ENCODE results near the gene KIAA0930.
"Not testable (repeated sequence)": the region's sequence is repeated elsewhere in the genome, so short reads cannot be mapped to it uniquely, and the experiment has no call there.

KIAA0930 gene

GRCh38 chr22:45197606-45198462, 42.9 kb downstream of the KIAA0930 start:
- Mint-ChIP-seq H3K4me1 (no peaks in the 10 kb centered on the region), H3K27ac (ENCODE audit: low read depth) (no peak overlapping the region), H3K9me3 (no peaks in the 10 kb centered on the region), H3K4me3 (no peak overlapping the region), H3K27me3 (no peaks in the 10 kb centered on the region), H3K36me3 (ENCODE audit: insufficient read depth) (peaks cover 8% of the 10 kb centered on the region)
- no peak for DNase-seq (ENCODE audit: low spot score in 2 of 2)
- ATAC-seq (replicated peaks; ENCODE audit: extremely low read depth, poor library complexity, severe bottlenecking): no peak

GRCh38 chr22:45196926-45197605, 43.6 kb downstream of the KIAA0930 start:
- Mint-ChIP-seq H3K9me3 (no peaks in the 10 kb centered on the region), H3K27me3 (no peaks in the 10 kb centered on the region), H3K4me3 (no peak overlapping the region), H3K36me3 (ENCODE audit: insufficient read depth) (peaks cover 7% of the 10 kb centered on the region), H3K4me1 (no peaks in the 10 kb centered on the region), H3K27ac (ENCODE audit: low read depth) (no peak overlapping the region)
- ATAC-seq (replicated peaks; ENCODE audit: extremely low read depth, poor library complexity, severe bottlenecking) (no peak), DNase-seq (ENCODE audit: low spot score in 2 of 2) (no peak)

GRCh38 chr22:45196308-45196707, 44.4 kb downstream of the KIAA0930 start:
- ATAC-seq (replicated peaks; ENCODE audit: extremely low read depth, poor library complexity, severe bottlenecking): no peak
- H3K36me3 Mint-ChIP-seq (ENCODE audit: insufficient read depth): peaks cover 8% of the 10 kb centered on the region
- H3K4me1 Mint-ChIP-seq: no peaks in the 10 kb centered on the region
- H3K27ac Mint-ChIP-seq (ENCODE audit: low read depth): no peak overlapping the region
- DNase-seq (ENCODE audit: low spot score in 2 of 2): no peak
- no peaks in the 10 kb centered on the region for H3K9me3 Mint-ChIP-seq
- no peak overlapping the region for H3K4me3 Mint-ChIP-seq
- no peaks in the 10 kb centered on the region for H3K27me3 Mint-ChIP-seq

- Mint-ChIP-seq H3K27ac (ENCODE audit: low read depth) (no peak overlapping the region), H3K27me3 (no peaks in the 10 kb centered on the region), H3K4me3 (no peak overlapping the region)
Measured at GRCh38 chr22:45195616-45196015, 45.1 kb downstream of the KIAA0930 start.

GRCh38 chr22:45194686-45195085, 46.0 kb downstream of the KIAA0930 start:
- H3K9me3 Mint-ChIP-seq: no peaks in the 10 kb centered on the region
- H3K27ac Mint-ChIP-seq (ENCODE audit: low read depth): no peak overlapping the region
- no peaks in the 10 kb centered on the region for H3K4me1 Mint-ChIP-seq
- ATAC-seq (replicated peaks; ENCODE audit: extremely low read depth, poor library complexity, severe bottlenecking) (no peak), DNase-seq (ENCODE audit: low spot score in 2 of 2) (no peak)
- peaks cover 7% of the 10 kb centered on the region for H3K36me3 Mint-ChIP-seq (ENCODE audit: insufficient read depth)
- no peaks in the 10 kb centered on the region for H3K27me3 Mint-ChIP-seq
- no peak overlapping the region for H3K4me3 Mint-ChIP-seq

More at GRCh38 chr22:45195616-45196015, 45.1 kb downstream of the KIAA0930 start:
- Mint-ChIP-seq H3K4me1 (no peaks in the 10 kb centered on the region), H3K9me3 (no peaks in the 10 kb centered on the region), H3K36me3 (ENCODE audit: insufficient read depth) (peaks cover 8% of the 10 kb centered on the region)
- ATAC-seq (replicated peaks; ENCODE audit: extremely low read depth, poor library complexity, severe bottlenecking): no peak
- DNase-seq (ENCODE audit: low spot score in 2 of 2): no peak

- DNase-seq (ENCODE audit: low spot score in 2 of 2) (no peak), ATAC-seq (replicated peaks; ENCODE audit: extremely low read depth, poor library complexity, severe bottlenecking) (no peak)
- Mint-ChIP-seq H3K4me1 (no peaks in the 10 kb centered on the region), H3K9me3 (no peaks in the 10 kb centered on the region), H3K36me3 (ENCODE audit: insufficient read depth) (peaks cover 8% of the 10 kb centered on the region), H3K4me3 (no peak overlapping the region), H3K27ac (ENCODE audit: low read depth) (no peak overlapping the region), H3K27me3 (no peaks in the 10 kb centered on the region)
Measured at GRCh38 chr22:45192701-45193187, 48.0 kb downstream of the KIAA0930 start.

GRCh38 chr22:45191746-45192145, 48.9 kb downstream of the KIAA0930 start:
- H3K9me3 Mint-ChIP-seq; H3K27me3 Mint-ChIP-seq; H3K36me3 Mint-ChIP-seq (ENCODE audit: insufficient read depth); DNase-seq (ENCODE audit: low spot score in 2 of 2); H3K4me1 Mint-ChIP-seq; H3K4me3 Mint-ChIP-seq; H3K27ac Mint-ChIP-seq (ENCODE audit: low read depth); ATAC-seq (replicated peaks; ENCODE audit: extremely low read depth, poor library complexity, severe bottlenecking): not testable (repeated sequence)

- ATAC-seq (replicated peaks; ENCODE audit: extremely low read depth, poor library complexity, severe bottlenecking) (no peak), DNase-seq (ENCODE audit: low spot score in 2 of 2) (no peak)
- Mint-ChIP-seq H3K27me3 (no peaks in the 10 kb centered on the region), H3K9me3 (no peaks in the 10 kb centered on the region), H3K4me1 (peaks cover 6% of the 10 kb centered on the region), H3K36me3 (ENCODE audit: insufficient read depth) (peaks cover 16% of the 10 kb centered on the region), H3K27ac (ENCODE audit: low read depth) (no peak overlapping the region), H3K4me3 (no peak overlapping the region)
Measured at GRCh38 chr22:45190202-45190872, 50.4 kb downstream of the KIAA0930 start.

- ATAC-seq (replicated peaks; ENCODE audit: extremely low read depth, poor library complexity, severe bottlenecking) (no peak), DNase-seq (ENCODE audit: low spot score in 2 of 2) (no peak)
- no peak overlapping the region for H3K4me3 Mint-ChIP-seq
- no peaks in the 10 kb centered on the region for H3K9me3 Mint-ChIP-seq
- H3K4me1 Mint-ChIP-seq: peaks cover 6% of the 10 kb centered on the region
- no peak overlapping the region for H3K27ac Mint-ChIP-seq (ENCODE audit: low read depth)
- H3K36me3 Mint-ChIP-seq (ENCODE audit: insufficient read depth): peaks cover 30% of the 10 kb centered on the region
- H3K27me3 Mint-ChIP-seq: no peaks in the 10 kb centered on the region
Measured at GRCh38 chr22:45188779-45189178, 51.9 kb downstream of the KIAA0930 start.

- peaks cover 36% of the 10 kb centered on the region for H3K36me3 Mint-ChIP-seq (ENCODE audit: insufficient read depth)
Measured at GRCh38 chr22:45187891-45188290, 52.8 kb downstream of the KIAA0930 start.

GRCh38 chr22:45185718-45186514, 54.8 kb downstream of the KIAA0930 start:
- H3K9me3 Mint-ChIP-seq: no peaks in the 10 kb centered on the region
- H3K27me3 Mint-ChIP-seq: no peaks in the 10 kb centered on the region
- peaks cover 49% of the 10 kb centered on the region for H3K36me3 Mint-ChIP-seq (ENCODE audit: insufficient read depth)
- H3K4me3 Mint-ChIP-seq: no peak overlapping the region
- no peak for DNase-seq (ENCODE audit: low spot score in 2 of 2)
- no peak for ATAC-seq (replicated peaks; ENCODE audit: extremely low read depth, poor library complexity, severe bottlenecking)
- no peak overlapping the region for H3K27ac Mint-ChIP-seq (ENCODE audit: low read depth)
- H3K4me1 Mint-ChIP-seq: peaks cover 6% of the 10 kb centered on the region

More at GRCh38 chr22:45187891-45188290, 52.8 kb downstream of the KIAA0930 start:
- ATAC-seq (replicated peaks; ENCODE audit: extremely low read depth, poor library complexity, severe bottlenecking) (no peak), DNase-seq (ENCODE audit: low spot score in 2 of 2) (no peak)
- Mint-ChIP-seq H3K27me3 (no peaks in the 10 kb centered on the region), H3K27ac (ENCODE audit: low read depth) (no peak overlapping the region), H3K9me3 (no peaks in the 10 kb centered on the region), H3K4me1 (peaks cover 6% of the 10 kb centered on the region), H3K4me3 (no peak overlapping the region)

- Mint-ChIP-seq H3K36me3 (ENCODE audit: insufficient read depth) (peaks cover 62% of the 10 kb centered on the region), H3K9me3 (no peaks in the 10 kb centered on the region), H3K27ac (ENCODE audit: low read depth) (no peak overlapping the region), H3K4me3 (no peak overlapping the region), H3K4me1 (peaks cover 18% of the 10 kb centered on the region), H3K27me3 (no peaks in the 10 kb centered on the region)
- DNase-seq (ENCODE audit: low spot score in 2 of 2) (no peak), ATAC-seq (replicated peaks; ENCODE audit: extremely low read depth, poor library complexity, severe bottlenecking) (no peak)
Measured at GRCh38 chr22:45183974-45184373, 56.7 kb downstream of the KIAA0930 start.

Measured in central memory CD8-positive, alpha-beta T cell (primary cell).